ENCODE data around the gene WDR93.

DNA sequence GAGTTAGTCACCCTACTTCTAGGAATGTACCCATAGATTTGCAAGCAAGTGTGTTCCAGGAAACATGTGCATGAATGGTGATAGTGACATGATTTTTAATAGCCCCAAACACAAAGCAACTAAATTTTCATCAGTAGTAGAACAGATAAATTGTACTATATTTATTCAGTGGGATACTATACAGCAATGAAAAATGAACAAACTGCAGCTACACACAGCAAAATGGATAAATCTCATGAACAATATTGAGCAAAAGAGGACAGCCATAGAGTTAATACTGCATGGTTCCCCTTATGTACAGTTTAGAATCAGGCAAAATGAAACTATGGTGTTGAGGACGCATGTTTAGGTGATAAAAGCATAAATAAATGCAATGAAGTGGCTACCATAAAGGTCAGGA, 34.5 kb downstream of the WDR93 start:
- TF ChIP-seq, protein P1, sequence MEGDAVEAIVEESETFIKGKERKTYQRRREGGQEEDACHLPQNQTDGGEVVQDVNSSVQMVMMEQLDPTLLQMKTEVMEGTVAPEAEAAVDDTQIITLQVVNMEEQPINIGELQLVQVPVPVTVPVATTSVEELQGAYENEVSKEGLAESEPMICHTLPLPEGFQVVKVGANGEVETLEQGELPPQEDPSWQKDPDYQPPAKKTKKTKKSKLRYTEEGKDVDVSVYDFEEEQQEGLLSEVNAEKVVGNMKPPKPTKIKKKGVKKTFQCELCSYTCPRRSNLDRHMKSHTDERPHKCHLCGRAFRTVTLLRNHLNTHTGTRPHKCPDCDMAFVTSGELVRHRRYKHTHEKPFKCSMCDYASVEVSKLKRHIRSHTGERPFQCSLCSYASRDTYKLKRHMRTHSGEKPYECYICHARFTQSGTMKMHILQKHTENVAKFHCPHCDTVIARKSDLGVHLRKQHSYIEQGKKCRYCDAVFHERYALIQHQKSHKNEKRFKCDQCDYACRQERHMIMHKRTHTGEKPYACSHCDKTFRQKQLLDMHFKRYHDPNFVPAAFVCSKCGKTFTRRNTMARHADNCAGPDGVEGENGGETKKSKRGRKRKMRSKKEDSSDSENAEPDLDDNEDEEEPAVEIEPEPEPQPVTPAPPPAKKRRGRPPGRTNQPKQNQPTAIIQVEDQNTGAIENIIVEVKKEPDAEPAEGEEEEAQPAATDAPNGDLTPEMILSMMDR (IDR thresholded peaks at IDR 0.05), result no peak
- no peak for TF ChIP-seq EZH2 (IDR thresholded peaks at IDR 0.05; ENCODE audit: borderline replicate concordance, insufficient read depth, low read depth, low read length, poor library complexity, severe bottlenecking)
